LNCaP clone FGC (cell line): ENCODE data around the gene ZNF200.

ENCODE experiments used
- DNase-seq: peaks from one replicate; pipeline ENCODE4 v3.0.0-alpha.2; 2011; ENCODE audit warnings: low read depth
- H3K4me3 ChIP-seq: 2 replicates; pipeline ENCODE4 v1.5.1; 2011; ENCODE audit warnings: mild to moderate bottlenecking, low read depth, low read length, control low read depth
- TF ChIP-seq, protein P1 (sequence below): IDR thresholded peaks from 2 replicates; pipeline ENCODE4 v1.5.1; 2012; ENCODE audit warnings: mild to moderate bottlenecking; ENCODE audit not compliant: control insufficient read depth, insufficient read depth; ENCODE audit errors: extremely low read depth

Gene ZNF200

DNA sequence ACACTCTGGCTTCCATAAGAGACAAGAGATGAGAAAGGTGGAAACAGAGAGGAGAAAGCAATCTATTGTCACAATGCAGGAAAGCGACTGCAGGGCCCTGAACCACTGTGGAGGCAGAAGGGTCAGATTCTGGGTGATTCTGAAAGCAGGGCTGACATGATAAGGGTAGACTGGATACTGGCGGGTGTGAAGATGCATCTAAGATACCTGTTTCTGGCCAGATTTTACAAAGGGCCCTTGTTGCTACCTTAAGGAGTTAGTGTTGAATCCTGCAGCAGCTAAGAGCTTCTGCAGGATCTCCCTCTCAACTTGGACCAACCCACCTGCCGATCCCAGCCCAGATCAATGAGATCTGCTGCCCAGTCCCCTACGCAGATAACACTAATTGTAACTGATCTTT lies 27.6 kb upstream of the ZNF200 start:
- TF ChIP-seq, protein P1, sequence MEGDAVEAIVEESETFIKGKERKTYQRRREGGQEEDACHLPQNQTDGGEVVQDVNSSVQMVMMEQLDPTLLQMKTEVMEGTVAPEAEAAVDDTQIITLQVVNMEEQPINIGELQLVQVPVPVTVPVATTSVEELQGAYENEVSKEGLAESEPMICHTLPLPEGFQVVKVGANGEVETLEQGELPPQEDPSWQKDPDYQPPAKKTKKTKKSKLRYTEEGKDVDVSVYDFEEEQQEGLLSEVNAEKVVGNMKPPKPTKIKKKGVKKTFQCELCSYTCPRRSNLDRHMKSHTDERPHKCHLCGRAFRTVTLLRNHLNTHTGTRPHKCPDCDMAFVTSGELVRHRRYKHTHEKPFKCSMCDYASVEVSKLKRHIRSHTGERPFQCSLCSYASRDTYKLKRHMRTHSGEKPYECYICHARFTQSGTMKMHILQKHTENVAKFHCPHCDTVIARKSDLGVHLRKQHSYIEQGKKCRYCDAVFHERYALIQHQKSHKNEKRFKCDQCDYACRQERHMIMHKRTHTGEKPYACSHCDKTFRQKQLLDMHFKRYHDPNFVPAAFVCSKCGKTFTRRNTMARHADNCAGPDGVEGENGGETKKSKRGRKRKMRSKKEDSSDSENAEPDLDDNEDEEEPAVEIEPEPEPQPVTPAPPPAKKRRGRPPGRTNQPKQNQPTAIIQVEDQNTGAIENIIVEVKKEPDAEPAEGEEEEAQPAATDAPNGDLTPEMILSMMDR = no peak
- H3K4me3 ChIP-seq = no peak overlapping the region

DNA sequence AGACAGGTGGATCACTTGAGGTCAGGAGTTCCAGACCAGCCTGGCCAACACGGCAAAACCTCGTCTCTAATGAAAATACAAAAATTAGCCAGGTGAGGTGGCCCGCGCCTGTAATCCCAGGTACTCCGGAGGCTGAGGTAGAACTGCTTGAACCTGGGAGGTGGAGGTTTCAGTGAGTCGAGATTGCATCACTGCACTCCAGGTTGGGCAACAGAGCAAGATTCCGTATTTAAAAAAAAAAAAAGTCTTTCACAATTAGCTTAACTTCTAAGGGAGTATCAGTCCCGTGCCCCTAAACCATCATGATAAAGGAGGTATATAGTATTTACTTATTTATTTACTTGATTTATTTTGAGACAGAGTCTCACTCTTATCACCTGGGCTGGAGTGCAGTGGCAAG lies 24.9 kb upstream of the ZNF200 start:
- TF ChIP-seq, protein P1 = no peak
- no peak for DNase-seq
- H3K4me3 ChIP-seq = no peak overlapping the region

More for the DNA sequence above, 27.6 kb upstream of the ZNF200 start:
- no peak for DNase-seq

DNA sequence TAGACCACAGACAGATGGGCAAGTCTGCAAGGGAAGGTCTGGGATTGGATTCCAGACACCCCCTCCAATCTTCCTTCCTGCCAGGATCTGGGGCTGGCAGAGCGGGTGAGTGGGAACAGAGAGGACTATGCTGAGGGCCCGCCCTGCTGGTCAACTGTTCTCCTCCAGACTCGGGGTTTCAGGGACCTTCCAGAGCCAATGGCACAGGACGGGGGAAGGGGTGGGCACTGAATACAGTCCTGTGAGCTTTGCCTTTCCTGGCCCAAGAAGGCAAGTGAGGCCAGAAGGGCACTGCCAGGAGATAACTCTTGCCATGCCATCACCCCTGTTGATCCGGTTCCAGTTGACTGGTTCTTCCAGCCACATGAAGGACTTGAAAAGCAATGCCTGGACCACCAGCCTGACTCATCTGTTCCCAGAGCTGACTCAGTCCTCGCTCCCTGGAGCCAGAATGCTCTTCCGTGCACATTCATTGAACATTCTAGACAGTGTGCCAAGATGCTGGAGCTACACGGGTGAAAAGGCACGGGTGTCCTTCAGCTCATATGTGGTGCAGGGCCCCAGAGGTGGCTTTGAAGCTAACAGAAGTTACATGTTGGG lies 22.0 kb upstream of the ZNF200 start:
- TF ChIP-seq, protein P1 = no peak
- no peak overlapping the region for H3K4me3 ChIP-seq
- DNase-seq = no peak

DNA sequence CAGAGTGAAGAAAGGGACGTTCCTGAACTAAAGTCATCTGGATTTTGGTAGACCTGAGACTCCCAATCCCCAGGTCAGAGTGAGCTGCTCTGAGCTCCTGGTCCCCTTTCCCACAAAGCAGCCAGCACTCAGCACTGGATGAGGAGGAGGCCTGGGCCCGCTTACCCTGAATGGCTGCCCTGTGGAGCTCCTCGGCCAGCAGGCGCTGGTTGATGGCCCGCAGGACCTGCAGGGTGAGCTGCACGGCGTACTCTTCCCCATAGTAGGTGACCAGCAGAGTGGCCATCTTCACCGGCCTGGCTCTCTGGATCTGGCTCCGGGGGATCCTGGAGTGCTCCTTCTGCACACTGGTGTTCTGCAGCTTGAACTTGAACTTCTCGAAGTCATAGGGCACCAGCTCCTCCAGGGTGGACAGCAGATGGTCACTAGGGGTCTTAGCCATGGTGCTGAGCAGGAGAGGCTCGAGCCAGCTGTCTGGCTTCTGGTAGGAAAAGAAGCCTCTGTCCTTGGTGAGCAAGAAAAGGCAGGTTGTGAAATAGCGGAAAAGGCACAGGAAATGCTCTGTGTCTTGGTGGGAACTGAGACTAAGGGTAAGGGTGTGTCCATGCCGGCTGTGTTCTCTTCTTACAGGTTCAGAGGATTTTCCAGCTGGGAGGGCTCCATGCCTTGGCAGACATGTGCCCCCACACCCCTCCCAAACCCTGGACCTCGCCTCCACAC lies 21.3 kb upstream of the ZNF200 start, which contains the start of gene MEFV:
Gene MEFV, minus strand, starts transcription at position 488 of the 720 bp plus-strand sequence. Its CDS starts 46 bp downstream, at position 442.
- no peak within 1 kb of the TSS for H3K4me3 ChIP-seq
- TF ChIP-seq, protein P1 = no peak
- no peak for DNase-seq

DNA sequence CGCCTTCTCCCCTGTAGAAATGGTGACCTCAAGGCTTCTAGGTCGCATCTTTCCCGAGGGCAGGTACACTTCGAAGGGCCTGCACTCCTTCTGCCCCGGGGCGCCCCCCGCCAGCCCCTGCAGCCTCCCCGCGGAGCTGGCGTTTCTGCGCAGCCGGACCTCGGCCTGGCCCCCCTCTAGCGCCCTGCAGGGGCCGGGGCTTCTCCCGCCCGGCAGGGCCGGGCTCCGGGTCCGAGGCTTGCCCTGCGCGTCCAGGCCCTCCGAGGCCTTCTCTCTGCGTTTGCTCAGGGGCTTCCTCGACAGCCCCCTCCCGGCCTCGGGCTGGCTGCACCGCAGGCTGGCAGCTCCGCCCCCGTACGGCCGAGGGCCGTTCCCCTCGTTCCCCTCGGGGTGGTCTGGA lies 19.4 kb upstream of the ZNF200 start:
- no peak for DNase-seq
- no peak overlapping the region for H3K4me3 ChIP-seq
- TF ChIP-seq, protein P1 = no peak

DNA sequence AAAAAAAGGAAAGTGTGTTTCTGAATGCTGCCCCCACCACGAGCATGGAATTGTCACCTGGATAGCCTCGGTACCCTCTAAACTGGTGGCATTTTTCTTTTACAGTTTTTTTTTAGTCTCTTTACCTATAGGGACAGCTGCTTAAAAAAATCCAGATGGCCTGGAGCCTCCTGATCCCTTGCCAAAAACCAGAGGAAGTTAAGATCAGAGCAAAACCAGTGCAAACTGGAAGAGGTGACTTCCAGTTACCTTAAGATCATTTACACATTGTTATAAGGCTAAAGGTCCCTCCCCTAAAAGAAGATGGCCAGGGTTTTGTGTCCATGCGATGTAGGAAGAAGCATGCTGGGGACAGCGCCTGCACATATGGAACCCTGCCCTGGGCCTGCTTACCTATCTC lies 18.0 kb upstream of the ZNF200 start:
- peak; percentile 4 for DNase-seq
- no peak overlapping the region for H3K4me3 ChIP-seq
- TF ChIP-seq, protein P1 = no peak

DNA sequence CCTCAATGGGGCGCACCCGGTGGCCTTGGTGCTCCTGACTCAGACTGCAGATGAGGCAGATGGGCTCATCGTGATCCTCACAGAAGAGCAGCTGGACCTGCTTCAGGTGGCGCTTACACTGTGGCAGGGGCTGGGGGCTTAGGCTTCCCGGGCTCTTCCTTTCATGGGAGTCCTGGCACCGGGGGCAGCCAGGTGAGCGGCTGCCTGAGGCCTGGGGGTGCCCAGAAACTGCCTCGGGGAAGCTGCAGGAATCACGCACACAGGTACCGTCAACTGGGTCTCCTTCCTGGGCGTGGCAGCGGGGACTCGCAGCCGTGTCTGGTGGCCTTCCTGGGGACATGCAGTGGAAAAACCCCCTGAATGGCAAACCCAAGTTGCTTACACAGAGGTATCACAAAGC lies 14.5 kb upstream of the ZNF200 start:
- no peak for DNase-seq
- H3K4me3 ChIP-seq = no peak overlapping the region
- TF ChIP-seq, protein P1 = no peak
